ENCODE measurements around the gene L3MBTL1. TPM values are rescaled to one million over a fixed set of nuclear protein-coding genes. Genes with fewer than 3 reads are reported as not detected.
"Not testable (repeated sequence)": the region's sequence is repeated elsewhere in the genome, so short reads cannot be mapped to it uniquely, and the experiment has no call there.

L3MBTL1 gene
- total and polyA plus RNA-seq, 4 experiments from 2014 or later = 1.3 to 22.5 (median 9.9) TPM

DNA sequence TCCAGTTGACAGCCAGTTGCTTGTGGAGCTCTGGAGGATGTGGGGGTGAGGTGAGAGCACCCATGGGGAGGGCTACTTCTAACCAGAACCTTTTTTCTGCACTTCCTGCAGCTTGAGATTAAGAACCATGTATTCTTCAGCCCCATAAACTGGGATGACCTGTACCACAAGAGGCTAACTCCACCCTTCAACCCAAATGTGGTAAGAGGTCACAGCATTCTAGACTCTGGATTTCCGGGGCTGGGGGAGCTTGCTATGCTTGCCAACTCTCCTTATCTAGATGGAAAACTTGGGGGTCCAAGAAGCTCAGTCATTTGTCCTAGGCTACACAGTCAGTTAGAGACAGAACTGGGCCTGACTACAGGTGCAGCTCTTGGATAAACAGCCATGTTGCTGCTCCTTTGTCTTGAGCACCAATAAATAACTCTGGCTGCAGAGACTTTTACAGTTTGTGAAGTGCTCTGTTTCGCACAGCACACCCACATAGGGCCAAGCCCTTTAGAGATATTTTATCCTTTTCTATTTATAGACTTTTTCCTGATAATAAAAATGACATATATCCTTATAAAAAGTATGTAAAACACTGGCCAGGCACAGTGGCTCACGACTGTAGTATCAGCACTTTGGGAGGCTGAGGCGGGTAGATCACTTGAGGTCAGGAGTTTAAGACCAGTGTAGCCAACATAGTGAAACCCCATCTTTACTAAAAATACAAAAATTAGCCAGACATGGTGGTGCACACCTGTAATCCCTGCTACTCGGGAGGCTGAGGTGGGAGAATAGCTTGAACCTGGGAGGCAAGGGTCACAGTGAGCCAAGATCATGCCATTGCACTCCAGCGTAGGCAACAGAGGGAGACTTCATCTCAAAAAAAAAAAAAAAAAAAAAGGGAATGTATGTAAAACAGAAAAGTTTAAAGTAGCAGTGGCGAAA is 72.6 kb downstream of the L3MBTL1 start:
- intact Hi-C loops (cut with micrococcal nuclease) = no loop called here
- Mint-ChIP-seq H3K27ac (peak overlapping the region in 2 of 7 donors; percentile 23 to 24), H3K9me3 (no peaks in the 10 kb centered on the region), H3K4me1 (no peaks in the 10 kb centered on the region), H3K36me3 (no peaks in the 10 kb centered on the region), H3K27me3 (no peaks in the 10 kb centered on the region), H3K4me3 (no peak overlapping the region)
- ChIA-PET POLR2A (ENCODE audit: partially characterized antibody) (no interaction called here), CTCF (ENCODE audit: partially characterized antibody) (no interaction called here)
- no peak overlapping the region for H3K4me3 ChIP-seq (ENCODE audit: low read length in 2 of 2)
- no peak for DNase-seq
- H3K27ac ChIP-seq (ENCODE audit: low read depth, low read length) = no peak overlapping the region
- H3K9me3 ChIP-seq (ENCODE audit: control insufficient read depth in 1 of 2, low read length in 2 of 2) = no peaks in the 10 kb centered on the region
- no peaks in the 10 kb centered on the region for H3K36me3 ChIP-seq (ENCODE audit: insufficient read depth, low read length)
- H3K27me3 ChIP-seq (ENCODE audit: insufficient read depth, low read length) = no peaks in the 10 kb centered on the region
- H3K4me1 ChIP-seq (ENCODE audit: insufficient read depth, low read length) = no peaks in the 10 kb centered on the region

DNA sequence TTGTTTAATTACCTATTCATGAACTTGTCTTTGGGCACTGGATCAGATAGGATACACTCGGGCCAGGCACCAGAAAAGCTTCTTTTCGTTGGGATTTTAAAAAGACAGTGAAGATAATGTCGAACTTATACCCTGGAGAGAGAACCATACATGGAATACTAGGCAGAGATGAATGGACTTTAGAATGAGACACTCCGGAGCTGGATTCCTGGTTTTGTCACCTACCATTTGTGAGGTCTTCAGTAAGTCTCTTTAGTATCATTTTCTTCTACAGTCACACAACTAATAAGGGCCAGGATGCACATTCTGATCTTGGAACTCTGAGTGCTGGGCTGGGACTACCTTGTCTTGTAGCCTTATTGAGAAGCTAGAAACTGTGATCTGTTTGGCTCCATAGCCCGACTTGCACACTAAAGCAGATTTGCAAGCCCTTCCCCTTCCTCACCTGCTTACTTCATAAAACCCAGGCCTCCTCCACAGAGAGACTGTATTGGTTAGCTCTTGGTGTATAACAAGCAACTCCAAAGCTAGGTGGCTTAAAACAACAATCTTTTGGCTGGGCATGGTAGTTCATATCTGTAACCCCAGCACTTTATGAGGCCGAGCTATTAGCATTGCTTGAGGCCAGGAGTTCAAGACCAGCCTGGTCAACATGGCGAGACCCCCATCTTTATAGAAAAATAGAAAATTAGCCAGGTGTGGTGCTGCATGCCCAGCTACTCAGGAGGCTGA is 75.8 kb downstream of the L3MBTL1 start:
- no peaks in the 10 kb centered on the region for H3K4me1 ChIP-seq (ENCODE audit: insufficient read depth, low read length)
- Mint-ChIP-seq H3K27ac (peak overlapping the region in 1 of 7 donors; percentile 36), H3K27me3 (peaks cover 2 to 6% of the 10 kb centered on the region in 2 donors), H3K9me3 (no peaks in the 10 kb centered on the region), H3K4me1 (no peaks in the 10 kb centered on the region), H3K36me3 (no peaks in the 10 kb centered on the region), H3K4me3 (no peak overlapping the region)
- no peaks in the 10 kb centered on the region for H3K9me3 ChIP-seq (ENCODE audit: control insufficient read depth in 1 of 2, low read length in 2 of 2)
- H3K4me3 ChIP-seq (ENCODE audit: low read length in 2 of 2) = no peak overlapping the region
- ChIA-PET CTCF (ENCODE audit: partially characterized antibody) (no interaction called here), POLR2A (ENCODE audit: partially characterized antibody) (interaction anchor here (1.5 kb wide), 1 partner anchor 125 kb away, joined by 3 read pairs; no protein-coding TSS in a partner anchor)
- no peaks in the 10 kb centered on the region for H3K36me3 ChIP-seq (ENCODE audit: insufficient read depth, low read length)
- H3K27ac ChIP-seq (ENCODE audit: low read depth, low read length) = no peak overlapping the region
- intact Hi-C loops (cut with micrococcal nuclease) = no loop called here
- H3K27me3 ChIP-seq (ENCODE audit: insufficient read depth, low read length) = no peaks in the 10 kb centered on the region
- no peak for DNase-seq

- Mint-ChIP-seq H3K4me1 (no peaks in the 10 kb centered on the region), H3K27me3 (peaks cover 2 to 6% of the 10 kb centered on the region in 2 donors), H3K9me3 (no peaks in the 10 kb centered on the region), H3K4me3 (no peak overlapping the region), H3K27ac (no peak overlapping the region), H3K36me3 (no peaks in the 10 kb centered on the region)
- no peaks in the 10 kb centered on the region for H3K9me3 ChIP-seq (ENCODE audit: control insufficient read depth in 1 of 2, low read length in 2 of 2)
- H3K4me3 ChIP-seq (ENCODE audit: low read length in 2 of 2) = no peak overlapping the region
- ChIA-PET POLR2A (ENCODE audit: partially characterized antibody) (interaction anchor here (1.5 kb wide), 1 partner anchor 126 kb away, joined by 3 read pairs; no protein-coding TSS in a partner anchor), CTCF (ENCODE audit: partially characterized antibody) (no interaction called here)
- intact Hi-C loops (cut with micrococcal nuclease) = no loop called here
- no peaks in the 10 kb centered on the region for H3K27me3 ChIP-seq (ENCODE audit: insufficient read depth, low read length)
- H3K36me3 ChIP-seq (ENCODE audit: insufficient read depth, low read length) = no peaks in the 10 kb centered on the region
- H3K27ac ChIP-seq (ENCODE audit: low read depth, low read length) = no peak overlapping the region
- no peak for DNase-seq
- no peaks in the 10 kb centered on the region for H3K4me1 ChIP-seq (ENCODE audit: insufficient read depth, low read length)
These were observed 76.5 kb downstream of the L3MBTL1 start for GRCh38 chr20:43583982-43584432.

- intact Hi-C loops (cut with micrococcal nuclease) = no loop called here
- H3K9me3 Mint-ChIP-seq = no peaks in the 10 kb centered on the region
- Histone ChIP-seq H3K27ac (ENCODE audit: low read depth, low read length) (no peak overlapping the region), H3K27me3 (ENCODE audit: insufficient read depth, low read length) (no peaks in the 10 kb centered on the region), H3K4me1 (ENCODE audit: insufficient read depth, low read length) (peaks cover 1% of the 10 kb centered on the region), H3K36me3 (ENCODE audit: insufficient read depth, low read length) (no peaks in the 10 kb centered on the region), H3K9me3 (ENCODE audit: control insufficient read depth in 1 of 2, low read length in 2 of 2) (no peaks in the 10 kb centered on the region), H3K4me3 (ENCODE audit: low read length in 2 of 2) (no peak overlapping the region)
- peaks cover 0 to 2% (median 0%) of the 10 kb centered on the region in 4 donors for H3K4me1 Mint-ChIP-seq
- CTCF ChIA-PET (ENCODE audit: partially characterized antibody) = interaction anchor here (1.8 kb wide), 1 partner anchor 46 kb away, joined by 5 read pairs; no protein-coding TSS in a partner anchor
- POLR2A ChIA-PET (ENCODE audit: partially characterized antibody) = interaction anchor here (1.5 kb wide), 1 partner anchor 126 kb away, joined by 3 read pairs; no protein-coding TSS in a partner anchor
- no peaks in the 10 kb centered on the region for H3K36me3 Mint-ChIP-seq
- no peak overlapping the region for H3K4me3 Mint-ChIP-seq
- no peak for DNase-seq
- H3K27ac Mint-ChIP-seq = no peak overlapping the region
- H3K27me3 Mint-ChIP-seq = peaks cover 2 to 6% of the 10 kb centered on the region in 2 donors
These were observed 77.1 kb downstream of the L3MBTL1 start for GRCh38 chr20:43584448-43585136.

DNA sequence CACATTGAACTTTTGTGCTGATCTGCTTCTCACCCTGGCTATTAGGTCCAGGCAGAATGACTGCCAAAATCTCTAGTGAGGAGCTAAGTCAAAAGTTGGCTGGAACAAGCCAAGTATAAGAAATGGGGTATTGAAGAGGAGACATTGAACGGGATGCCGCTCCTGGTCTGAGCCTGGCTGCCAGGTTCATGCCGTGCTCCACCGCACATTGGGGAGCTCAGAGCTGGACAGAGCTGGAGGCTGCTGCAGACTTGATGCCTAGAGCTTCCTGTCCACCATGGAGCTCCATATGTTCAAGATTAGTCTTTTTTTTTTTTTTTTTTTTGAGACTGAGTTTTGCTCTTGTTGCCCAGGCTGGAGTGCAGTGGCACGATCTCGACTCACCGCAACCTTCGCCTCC is 79.1 kb downstream of the L3MBTL1 start:
- no peak for DNase-seq
- POLR2A ChIA-PET (ENCODE audit: partially characterized antibody) = no interaction called here

DNA sequence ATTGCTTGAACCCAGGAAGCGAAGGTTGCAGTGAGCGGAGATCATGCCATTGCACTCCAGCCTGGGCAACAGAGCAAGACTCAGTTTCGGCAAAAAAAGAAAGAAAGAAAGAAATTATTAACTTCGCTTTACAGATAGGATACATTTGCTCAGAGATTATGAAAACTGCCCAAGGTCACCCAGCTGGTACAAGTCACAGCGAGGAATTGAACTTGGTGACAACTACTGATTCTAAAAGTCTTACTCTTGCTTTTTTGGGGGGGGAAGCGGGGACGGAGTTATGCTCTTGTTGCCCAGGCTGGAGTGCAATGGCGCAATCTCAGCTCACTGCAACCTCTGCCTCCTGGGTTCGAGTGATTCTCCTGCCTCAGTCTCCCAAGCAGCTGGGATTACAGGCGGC is 81.0 kb downstream of the L3MBTL1 start:
- H3K27me3 ChIP-seq (ENCODE audit: insufficient read depth, low read length); POLR2A ChIA-PET (ENCODE audit: partially characterized antibody); H3K36me3 ChIP-seq (ENCODE audit: insufficient read depth, low read length); H3K27ac Mint-ChIP-seq; H3K9me3 ChIP-seq (ENCODE audit: control insufficient read depth in 1 of 2, low read length in 2 of 2); intact Hi-C loops (cut with micrococcal nuclease); H3K4me3 ChIP-seq (ENCODE audit: low read length in 2 of 2); H3K9me3 Mint-ChIP-seq; DNase-seq; H3K36me3 Mint-ChIP-seq; H3K27ac ChIP-seq (ENCODE audit: low read depth, low read length); H3K27me3 Mint-ChIP-seq; CTCF ChIA-PET (ENCODE audit: partially characterized antibody): not testable (repeated sequence)
- H3K4me3 Mint-ChIP-seq = peak overlapping the region in 1 of 8 donors; percentile 58
- H3K4me1 ChIP-seq (ENCODE audit: insufficient read depth, low read length) = peaks cover 18% of the 10 kb centered on the region
- H3K4me1 Mint-ChIP-seq = peaks cover 7 to 22% (median 15%) of the 10 kb centered on the region in 4 donors

More for the DNA sequence above, 79.1 kb downstream of the L3MBTL1 start:
- H3K9me3 Mint-ChIP-seq = no peaks in the 10 kb centered on the region
- H3K4me3 Mint-ChIP-seq = no peak overlapping the region
- H3K4me1 Mint-ChIP-seq = peaks cover 7 to 21% (median 14%) of the 10 kb centered on the region in 4 donors
- intact Hi-C loops (cut with micrococcal nuclease) = no loop called here
- H3K27ac Mint-ChIP-seq = peak overlapping the region in 1 of 7 donors; percentile 72
- H3K4me1 ChIP-seq (ENCODE audit: insufficient read depth, low read length) = peaks cover 16% of the 10 kb centered on the region
- H3K9me3 ChIP-seq (ENCODE audit: control insufficient read depth in 1 of 2, low read length in 2 of 2) = no peaks in the 10 kb centered on the region
- H3K36me3 Mint-ChIP-seq = peaks cover 0 to 8% of the 10 kb centered on the region in 2 donors
- no peak overlapping the region for H3K4me3 ChIP-seq (ENCODE audit: low read length in 2 of 2)
- no peaks in the 10 kb centered on the region for H3K36me3 ChIP-seq (ENCODE audit: insufficient read depth, low read length)
- CTCF ChIA-PET (ENCODE audit: partially characterized antibody) = interaction anchor here (0.6 to 1.8 kb wide), 2 partner anchors 26 to 48 kb away, joined by 3 to 5 read pairs; no protein-coding TSS in a partner anchor
- H3K27me3 Mint-ChIP-seq = peaks cover 2 to 6% of the 10 kb centered on the region in 2 donors
- H3K27ac ChIP-seq (ENCODE audit: low read depth, low read length) = no peak overlapping the region
- no peaks in the 10 kb centered on the region for H3K27me3 ChIP-seq (ENCODE audit: insufficient read depth, low read length)
